HG03354 (cell line): Measurements from ENCODE around the gene C6orf52.
"Not testable (repeated sequence)": the region's sequence is repeated elsewhere in the genome, so short reads cannot be mapped to it uniquely, and the experiment has no call there.

Experiments used
- ATAC-seq: cut with Tn5 transposase; IDR thresholded peaks from one replicate; pipeline ENCODE4 v1.9.1; 2021; ENCODE audit warnings: mild to moderate bottlenecking; ENCODE audit not compliant: unreplicated experiment, poor library complexity, severe bottlenecking

The C6orf52 gene

DNA sequence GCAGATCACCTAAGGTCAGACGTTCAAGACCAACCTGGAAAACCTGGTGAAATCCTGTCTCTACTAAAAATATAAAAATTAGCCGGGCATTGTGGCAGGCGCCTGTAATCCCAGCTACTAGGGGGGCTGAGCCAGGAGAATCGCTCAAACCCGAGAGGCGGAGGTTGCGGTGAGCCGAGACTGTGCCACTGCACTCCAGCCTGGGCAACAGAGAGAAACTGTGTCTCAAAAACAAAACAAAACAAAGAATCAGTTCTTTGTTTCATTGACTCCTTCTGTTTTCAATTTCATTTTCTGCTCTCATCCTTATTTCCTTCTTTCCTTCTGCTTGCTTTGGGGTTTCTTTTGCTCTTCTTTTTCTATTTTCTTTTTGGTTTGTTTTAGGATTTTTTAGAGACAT, 19.5 kb upstream of the C6orf52 start:
- ATAC-seq: no peak

DNA sequence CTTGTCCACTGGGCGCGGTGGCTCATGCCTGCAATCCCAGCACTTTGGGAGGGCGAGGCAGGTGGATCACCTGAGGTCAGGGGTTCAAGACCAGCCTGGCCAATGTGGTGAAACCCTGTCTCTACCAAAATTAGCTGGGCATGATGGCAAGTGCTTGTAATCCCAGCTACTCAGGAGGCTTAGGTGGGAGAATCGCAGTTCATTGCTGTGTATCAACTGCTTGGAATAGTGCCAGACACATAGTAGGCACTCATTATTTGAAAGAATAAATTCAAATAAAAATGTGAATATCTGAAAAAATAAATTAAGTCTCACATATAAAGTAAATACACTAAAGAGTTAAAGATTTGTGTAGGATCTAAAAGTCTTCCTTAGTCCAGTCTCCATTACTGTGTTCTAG, 2.2 kb upstream of the C6orf52 start:
- no peak for ATAC-seq

GRCh38 chr6:10695086-10695657, 756 bp upstream of the C6orf52 start:
- ATAC-seq: no peak

- ATAC-seq: no peak
Measured at GRCh38 chr6:10692965-10693538, 1.4 kb downstream of the C6orf52 start.

DNA sequence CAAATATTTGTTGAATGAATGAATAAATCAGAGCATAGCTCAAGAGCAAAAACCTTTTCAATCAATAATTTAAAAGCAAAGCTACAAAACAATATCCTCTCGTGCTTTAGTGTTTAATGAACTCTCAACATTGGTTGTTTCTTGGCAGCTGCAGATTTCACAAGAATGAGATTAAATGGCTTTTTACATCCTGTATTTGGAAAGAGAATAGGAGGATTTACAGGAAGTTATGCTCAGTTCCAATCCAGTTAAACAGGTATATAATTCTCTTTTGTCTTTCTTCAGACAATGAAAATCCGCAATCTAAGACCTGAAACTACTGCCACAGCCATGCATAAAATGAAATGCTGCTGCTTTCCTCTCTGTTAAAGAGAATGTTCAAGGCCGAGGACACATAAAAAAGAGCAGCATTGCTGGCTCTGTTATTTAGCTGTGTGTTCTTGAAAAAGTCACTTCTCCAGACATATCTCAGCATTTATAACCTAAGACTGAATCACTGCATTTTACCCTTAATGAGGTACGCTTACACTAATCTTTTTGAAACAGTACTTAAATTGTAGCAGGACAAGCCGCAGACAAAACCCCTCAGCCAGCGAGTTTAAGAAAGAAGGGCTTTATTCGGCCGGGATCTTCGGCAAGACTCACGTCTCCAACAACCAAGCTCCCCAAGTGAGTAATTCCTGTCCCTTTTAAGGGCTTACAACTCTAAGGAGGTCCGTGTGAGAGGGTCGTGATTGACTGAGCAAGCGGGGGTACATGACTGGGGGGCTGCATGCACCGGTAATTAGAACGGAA, 3.6 kb downstream of the C6orf52 start:
- no peak for ATAC-seq

GRCh38 chr6:10687582-10687981, 6.8 kb downstream of the C6orf52 start:
- ATAC-seq: no peak

DNA sequence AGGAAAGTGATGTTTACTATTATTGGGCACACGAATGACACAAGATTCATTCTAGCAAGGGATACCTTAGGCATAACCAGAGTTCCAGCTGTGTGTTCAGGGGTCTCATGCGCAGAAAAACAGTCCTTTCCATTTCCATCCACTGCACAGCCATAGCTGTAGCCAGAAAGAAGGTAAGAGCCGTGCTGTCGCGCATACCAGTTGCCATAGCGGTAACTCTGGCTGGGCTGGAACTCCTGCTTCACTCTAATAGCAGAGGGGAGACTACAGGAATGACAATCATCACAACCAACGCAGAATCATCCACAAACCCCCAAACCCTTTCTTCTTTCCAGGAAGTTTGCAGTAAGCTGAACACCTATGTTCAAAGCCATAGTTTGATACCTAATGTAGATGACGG, 7.5 kb downstream of the C6orf52 start:
- ATAC-seq: no peak

GRCh38 chr6:10685092-10685915, 9.1 kb downstream of the C6orf52 start:
- no peak for ATAC-seq

GRCh38 chr6:10684618-10685017, 9.8 kb downstream of the C6orf52 start:
- ATAC-seq: no peak

- no peak for ATAC-seq
Measured at GRCh38 chr6:10682355-10682988, 11.9 kb downstream of the C6orf52 start.

DNA sequence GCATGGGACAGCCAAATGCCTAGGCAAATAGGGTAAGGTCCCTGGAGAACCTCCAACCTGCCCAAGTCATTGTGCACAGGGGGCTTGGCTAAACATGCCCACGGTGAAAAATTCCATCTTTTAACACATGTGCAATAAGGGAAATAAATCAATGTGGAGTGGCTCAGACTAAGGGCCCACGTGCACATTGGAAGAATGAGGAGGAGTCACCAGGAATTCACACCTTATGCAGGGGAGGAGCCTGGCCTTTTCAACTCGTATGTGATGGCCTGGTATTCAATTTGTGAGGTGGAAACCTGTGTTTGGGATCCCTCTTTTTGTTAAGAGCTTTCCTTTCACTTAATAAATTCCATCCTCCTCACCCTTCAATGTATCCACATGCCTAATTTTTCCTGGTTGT, 12.6 kb downstream of the C6orf52 start:
- no peak for ATAC-seq

DNA sequence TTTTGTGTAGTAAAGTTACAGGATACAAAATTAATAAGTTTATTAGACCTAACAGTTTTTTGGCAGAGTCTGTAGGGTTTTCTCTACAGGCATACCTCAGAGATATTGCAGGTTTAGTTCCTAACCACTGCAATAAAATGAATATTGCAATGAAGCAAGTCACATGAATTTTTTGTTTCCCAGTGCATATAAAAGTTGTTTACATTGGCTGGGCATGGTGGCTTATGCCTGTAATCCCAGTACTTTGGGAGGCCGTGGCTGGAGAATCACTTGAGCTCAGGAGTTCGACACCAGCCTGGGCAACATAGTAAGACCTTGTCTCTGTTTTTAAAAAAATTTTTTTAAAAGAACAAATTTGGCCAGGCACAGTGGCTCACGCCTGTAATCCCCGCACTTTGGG, 16.0 kb downstream of the C6orf52 start:
- ATAC-seq: no peak

DNA sequence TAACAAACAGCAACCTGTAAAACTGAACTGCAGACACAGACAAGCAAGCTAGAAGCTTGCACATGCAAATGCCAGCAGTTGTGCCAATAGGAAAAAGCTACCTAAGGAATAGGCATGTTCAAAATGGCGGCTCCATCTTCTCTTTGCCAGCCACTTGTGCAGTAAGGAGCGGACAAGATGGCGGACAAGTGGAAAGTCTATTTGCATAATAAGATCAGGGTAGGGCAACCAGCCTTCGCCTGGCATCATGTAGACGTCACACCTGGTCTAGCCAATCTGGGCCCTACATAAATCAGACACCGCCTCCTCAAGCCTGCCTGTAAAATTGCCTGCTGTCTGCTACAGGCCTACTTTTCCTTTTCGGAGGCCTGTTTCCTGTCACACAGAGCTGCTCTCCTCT, 18.0 kb downstream of the C6orf52 start:
- no peak for ATAC-seq

- ATAC-seq: no peak
Measured at GRCh38 chr6:10668126-10668917, 26.1 kb downstream of the C6orf52 start.

DNA sequence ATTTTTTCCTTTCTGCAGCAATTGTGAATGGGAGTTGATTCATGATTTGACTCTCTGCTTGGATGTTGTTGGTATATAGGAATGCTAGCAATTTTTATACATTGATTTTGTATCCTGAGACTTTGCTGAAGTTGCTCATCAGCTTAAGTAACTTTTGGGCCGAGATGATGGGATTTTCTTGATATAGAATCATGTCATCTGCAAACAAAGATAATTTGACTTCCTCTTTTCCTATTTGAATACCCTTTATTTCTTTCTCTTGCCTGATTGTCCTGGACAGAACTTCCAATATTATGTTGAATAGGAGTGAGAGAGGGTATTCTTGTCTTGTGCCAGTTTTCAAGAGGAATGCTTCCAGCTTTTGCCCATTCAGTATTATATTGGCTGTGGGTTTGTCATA, 28.8 kb downstream of the C6orf52 start:
- not testable (repeated sequence) for ATAC-seq

DNA sequence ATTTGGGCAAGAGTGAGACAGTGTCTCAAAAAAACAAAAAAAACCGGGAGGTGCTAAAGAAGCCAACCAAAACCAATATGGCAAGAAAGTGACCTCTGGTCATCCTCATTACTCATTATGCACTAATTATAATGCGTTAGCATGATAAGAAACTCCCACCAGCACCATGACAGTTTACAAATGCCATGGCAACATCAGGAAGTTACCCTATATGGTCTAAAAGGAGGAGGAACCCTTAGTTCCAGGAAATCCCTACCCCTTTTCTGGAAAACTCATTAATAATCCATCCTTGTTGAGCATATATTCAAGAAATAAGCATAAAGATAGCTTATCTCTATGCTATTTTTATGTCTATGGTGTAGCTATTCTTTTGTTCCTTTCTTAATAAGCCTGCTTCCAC, 31.7 kb downstream of the C6orf52 start:
- ATAC-seq: no peak

DNA sequence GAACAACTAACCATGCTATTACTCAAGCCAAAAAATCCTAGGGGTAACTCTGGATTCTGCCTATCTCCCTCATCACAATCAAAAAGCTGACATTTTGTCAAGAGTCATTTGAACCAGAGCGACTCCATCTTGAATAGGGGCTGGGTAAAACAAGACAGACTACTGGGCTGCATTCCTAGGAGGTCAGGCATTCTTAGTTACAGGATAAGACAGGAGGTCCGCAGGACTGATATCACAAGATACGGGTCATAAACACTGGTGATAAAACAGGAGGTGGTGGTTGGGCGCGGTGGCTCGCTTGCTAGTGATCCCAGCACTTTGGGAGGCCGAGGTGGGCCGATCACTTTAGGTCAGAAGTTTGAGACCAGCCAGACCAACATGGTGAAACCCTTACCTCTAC, 32.2 kb downstream of the C6orf52 start:
- ATAC-seq: no peak

DNA sequence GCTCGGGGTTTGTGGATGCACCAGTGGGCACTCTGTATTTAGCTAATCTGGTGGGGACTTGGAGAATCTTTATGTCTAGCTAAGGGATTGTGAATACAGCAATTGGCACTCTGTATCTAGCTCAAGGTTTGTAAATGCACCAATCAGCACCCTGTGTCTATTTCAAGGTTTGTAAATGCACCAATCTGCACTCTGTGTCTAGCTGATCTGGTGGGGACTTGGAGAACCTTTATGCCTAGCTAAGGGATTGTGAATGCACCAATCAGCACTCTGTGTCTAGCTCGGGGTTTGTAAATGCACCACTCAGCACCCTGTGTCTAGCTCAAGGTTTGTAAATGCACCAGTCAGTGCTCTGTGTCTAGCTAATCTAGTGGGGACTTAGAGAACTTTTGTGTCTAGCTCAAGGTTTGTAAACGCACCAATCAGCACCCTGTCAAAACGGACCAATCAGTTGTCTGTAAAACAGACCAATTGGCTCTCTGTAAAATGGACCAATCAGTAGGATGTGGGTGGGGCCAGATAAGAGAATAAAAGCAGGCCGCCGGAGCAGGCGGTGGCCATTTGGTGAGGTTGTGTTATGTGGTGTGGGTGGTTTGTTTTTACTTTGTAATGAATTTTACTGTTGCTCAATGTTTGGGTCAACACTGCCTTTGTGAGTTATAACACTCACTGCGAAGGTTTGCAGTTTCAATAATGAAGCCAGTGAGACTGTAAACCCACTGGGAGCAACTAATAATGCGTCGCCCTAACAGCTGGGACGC, 33.8 kb downstream of the C6orf52 start:
- not testable (repeated sequence) for ATAC-seq
